Right forelimb (tissue), 1 donor: ENCODE measurements around the gene CDH13.

Source experiments
- DNase-seq: peaks from one replicate; pipeline ENCODE4 v3.0.0-alpha.2; 2018

CDH13 gene

DNA sequence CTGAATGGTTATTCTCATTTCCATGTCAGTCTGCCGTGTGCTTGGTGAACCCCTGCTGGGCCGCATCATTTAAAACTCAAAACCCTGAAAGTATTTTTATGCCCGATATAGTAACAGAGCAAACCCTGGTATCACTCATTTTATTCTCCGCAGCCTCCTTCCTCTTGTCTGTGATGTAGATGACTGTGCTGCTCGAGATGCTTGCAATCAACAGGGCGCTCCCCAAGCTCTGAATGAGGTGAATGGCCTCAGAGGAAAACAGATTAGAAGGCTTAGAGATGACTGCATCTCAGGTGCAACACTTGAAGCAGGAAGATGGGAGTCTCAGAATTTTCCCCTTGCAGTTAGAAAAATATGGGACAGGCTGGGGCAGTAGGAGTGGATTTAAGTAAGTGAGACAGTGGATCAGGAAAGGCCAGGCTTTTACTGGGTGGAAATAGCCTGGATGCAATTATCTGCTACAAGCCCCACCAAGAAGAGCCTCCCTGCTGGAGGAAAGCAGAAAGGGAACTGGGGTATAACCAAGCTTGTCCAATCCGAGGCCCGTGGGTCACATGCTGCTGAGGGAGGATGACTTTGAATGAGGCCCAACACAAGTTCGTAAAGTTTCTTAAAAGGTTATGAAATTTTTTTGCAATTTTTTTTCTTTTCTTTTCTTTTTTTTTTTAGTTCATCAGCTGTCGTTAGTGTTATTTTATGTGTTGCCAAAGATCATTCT is 166.9 kb downstream of the CDH13 start:
- DNase-seq = no peak

- DNase-seq = no peak
Measured at GRCh38 chr16:82796047-82796446, 169.3 kb downstream of the CDH13 start.

- no peak for DNase-seq
Measured at GRCh38 chr16:82801361-82801760, 174.6 kb downstream of the CDH13 start.

- no peak for DNase-seq
Measured at GRCh38 chr16:82805866-82806265, 179.1 kb downstream of the CDH13 start.

DNA sequence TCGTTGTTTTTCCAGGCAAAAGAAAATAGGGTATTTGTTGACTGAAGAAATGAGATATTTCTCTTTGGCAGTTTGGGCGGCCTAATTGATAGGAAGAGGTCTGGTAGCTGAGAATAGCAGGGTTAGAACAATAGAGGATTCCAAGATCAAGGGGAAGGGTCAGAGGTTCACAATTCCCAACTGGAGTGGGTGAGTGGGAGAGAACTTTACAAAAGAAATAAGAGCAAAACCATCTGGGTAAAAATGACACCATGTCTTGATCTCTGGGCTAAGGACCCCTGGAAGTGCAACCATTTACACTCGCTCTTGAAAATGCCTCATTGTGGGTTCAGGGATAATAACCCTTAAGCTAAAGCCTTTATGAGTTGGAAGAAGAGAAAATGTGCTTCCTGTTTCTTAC is 180.5 kb downstream of the CDH13 start:
- no peak for DNase-seq

- no peak for DNase-seq
Measured at GRCh38 chr16:82808036-82808435, 181.3 kb downstream of the CDH13 start.

DNA sequence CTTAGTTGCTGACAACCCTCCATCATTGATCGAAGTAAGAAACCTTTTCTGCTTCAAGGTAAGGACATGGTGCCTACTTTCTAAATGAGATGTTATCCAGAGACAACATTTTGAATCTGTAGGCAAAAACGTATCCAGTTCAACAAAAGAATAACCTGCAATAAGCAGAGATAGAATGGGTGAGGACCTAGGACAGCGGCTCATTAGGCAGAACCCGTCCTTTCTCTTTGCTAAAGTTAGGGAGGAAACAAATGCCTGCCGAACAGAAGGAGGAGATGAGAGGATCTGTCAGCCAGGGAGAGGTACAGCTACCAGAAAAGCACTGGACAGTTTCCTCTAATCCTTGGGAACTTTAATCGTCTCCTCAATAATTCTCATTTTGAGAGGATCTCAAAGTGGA is 183.3 kb downstream of the CDH13 start:
- DNase-seq = no peak

GRCh38 chr16:82814059-82814458 is 187.3 kb downstream of the CDH13 start:
- DNase-seq = no peak

DNA sequence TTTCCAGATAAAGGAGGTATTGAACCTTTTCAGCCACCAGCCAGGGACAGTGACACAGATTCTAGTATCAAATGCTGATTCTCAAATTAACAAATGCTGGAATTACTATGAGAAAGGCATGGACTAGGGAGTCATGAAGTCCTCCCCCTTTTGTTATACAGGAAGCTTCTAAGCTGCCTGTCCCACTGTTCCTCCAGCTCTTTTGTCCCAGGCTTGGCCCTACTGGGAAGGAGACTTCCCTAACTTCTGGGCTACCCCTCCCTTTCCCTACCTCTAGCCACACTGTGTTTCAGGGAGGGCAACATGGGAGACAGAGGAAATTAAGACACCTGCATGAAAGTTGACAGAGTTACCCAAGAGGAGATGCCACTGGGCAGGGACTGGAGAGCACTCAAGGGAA is 192.5 kb downstream of the CDH13 start:
- no peak for DNase-seq

- no peak for DNase-seq
Measured at GRCh38 chr16:82820855-82821254, 194.1 kb downstream of the CDH13 start.

GRCh38 chr16:82824408-82824807 is 197.6 kb downstream of the CDH13 start:
- DNase-seq = no peak

DNA sequence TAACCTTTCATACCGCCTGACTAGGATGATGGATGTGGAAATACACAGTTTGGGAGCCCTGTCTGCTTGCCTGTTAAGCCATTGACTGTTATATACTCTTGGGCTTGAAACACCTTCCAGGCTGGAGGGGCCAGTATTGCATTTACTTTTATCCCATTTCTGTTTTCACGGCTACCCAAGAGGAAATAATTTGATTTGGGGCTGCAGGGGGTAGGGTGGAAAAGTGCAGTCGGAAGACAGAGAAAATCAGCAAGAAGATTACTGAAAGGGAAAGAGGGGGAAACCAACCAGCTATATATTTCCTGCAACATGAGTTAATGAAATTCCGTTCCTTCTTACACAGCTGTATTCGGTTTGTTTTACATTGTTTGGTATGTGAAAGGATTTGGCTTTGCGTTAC is 202.5 kb downstream of the CDH13 start:
- DNase-seq = no peak

DNA sequence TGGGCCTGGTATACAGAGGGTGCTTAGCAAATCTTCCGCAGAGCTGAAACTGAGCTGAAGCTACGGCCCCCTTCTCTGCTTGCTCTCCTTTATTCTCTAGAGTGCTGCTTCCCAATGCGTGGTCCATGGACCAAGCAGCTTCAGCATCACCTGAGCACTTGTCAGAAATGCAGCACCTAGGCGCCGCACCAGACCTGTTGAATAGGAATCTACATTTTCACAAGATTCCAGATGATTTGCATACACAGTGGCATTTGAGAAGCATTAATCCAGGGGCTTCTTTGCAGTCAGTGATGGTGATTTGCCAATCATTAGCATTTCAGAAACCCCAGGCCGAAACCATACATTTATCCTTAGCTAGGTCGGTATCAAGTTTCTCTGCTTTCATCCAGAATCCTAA is 204.2 kb downstream of the CDH13 start:
- DNase-seq = no peak

DNA sequence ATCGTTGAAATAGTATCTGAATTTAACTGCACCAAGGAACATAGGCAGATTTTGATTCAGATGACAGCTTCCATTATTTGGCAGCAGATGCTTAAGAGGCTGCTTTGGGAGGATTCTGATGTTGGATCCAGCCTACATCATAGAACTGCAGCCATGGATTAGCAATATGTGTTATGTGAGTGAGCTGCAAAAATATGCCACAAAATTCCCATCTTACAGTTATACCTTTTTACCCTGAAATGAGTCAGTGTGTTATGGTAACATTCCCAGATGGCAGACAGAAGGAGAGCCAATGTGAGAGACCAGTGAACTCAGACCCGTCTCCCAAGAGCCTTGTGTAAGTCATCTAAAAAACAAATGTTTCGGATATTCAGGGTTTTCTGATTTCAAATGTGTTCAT is 206.1 kb downstream of the CDH13 start:
- DNase-seq = no peak

- DNase-seq = no peak
Measured at GRCh38 chr16:82833378-82833993, 206.7 kb downstream of the CDH13 start.

DNA sequence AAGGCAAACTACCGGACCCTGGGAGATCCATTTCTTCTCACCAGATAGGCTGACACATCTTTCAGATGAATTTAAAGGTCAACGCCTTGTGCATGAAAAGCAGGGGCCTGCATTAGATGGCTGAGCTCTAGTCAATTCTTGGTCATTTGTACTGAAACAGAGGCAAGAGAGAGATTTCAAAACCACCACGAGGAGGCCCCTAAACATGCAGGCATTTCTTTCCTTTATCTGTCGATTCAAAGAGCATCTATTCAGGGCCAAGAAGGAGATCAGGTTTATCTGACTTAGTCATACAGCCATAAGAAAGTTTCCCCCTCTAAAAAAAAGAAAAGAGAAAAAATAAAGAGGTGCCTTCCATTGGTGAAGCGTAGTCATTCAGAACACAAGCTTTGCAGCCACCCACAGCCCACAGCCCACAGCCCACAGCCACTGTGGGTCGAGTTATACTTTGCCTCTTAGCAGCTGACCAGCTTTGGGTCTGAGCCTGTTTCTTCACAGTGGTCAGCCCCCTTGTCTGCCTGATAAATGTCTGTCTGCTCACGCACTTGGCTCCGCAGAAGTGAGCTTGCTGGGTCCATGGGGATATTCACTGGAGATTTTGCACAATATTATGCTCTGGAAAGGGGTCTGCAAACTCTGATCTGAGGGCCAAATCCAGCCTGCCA is 207.5 kb downstream of the CDH13 start:
- no peak for DNase-seq

- DNase-seq = no peak
Measured at GRCh38 chr16:82835487-82836155, 208.9 kb downstream of the CDH13 start.

DNA sequence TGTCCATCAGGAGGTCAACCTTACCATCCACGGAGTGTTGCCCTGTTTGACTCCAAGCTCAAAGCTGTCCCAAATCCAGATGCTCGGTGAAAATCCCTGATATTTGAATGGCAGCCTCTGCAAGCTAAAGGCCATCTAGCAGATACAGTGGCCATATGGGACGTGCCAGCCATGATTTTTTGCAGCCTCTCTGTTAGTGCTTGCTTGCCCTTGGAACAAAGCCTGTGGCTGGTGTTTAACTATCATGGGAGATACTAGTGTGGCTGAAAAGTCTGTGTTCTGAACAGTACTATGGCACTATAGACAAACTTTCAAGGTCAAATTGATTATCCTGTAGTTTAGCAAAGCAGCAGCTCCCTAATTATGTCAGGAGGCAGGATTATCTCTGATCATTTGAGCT is 214.3 kb downstream of the CDH13 start:
- DNase-seq = no peak

DNA sequence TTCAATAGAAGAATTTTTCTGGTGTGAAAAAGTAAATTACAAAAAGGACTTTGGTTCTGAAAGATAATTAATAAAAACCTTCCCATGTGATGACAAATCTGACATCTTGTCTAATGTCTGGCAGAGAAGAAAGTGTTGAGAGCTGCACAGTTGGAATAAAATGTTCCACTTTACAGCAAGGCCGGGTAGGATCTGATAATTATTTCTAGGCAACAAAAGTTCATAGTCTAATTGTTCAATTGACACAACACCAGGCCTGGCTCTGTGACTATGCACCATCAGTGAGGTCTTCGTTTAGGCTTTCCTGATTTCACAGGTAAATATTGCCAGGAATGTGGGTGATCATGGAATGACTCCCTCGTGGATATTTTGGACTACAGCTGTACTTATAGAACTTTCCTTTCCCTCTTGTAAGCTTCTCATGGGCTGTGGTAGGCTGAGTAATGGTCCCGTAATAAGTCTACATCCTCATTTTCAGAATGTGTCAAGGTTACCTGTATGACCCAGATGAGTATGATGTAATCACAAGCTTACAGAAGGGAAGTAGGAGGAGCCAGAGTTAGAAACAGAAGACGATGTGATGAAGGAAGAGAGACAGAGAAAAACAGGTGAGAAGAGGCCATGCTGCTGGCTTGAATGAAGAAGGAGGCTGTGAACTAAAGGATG is 217.0 kb downstream of the CDH13 start:
- no peak for DNase-seq

DNA sequence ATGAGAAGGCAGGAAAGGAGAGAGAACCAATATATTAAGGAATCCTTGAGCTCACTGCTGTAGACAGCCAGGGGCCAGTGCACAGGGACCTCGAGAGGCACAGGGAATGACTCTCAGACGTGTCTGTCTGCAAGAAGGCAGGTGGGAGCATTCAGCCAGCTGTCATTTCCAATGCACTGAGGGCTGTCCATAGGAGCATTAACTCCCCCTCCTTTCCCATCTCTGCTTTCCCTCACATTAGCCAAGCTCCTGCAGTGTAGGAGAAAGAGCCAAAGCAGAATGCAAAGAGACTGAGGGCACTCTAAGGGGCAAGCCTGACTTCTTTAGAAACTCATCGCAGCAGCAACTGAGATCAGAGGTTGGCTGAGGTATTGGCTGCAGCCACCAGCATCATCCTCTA is 218.3 kb downstream of the CDH13 start:
- DNase-seq = no peak

- DNase-seq = no peak
Measured at GRCh38 chr16:82846806-82847205, 220.0 kb downstream of the CDH13 start.

DNA sequence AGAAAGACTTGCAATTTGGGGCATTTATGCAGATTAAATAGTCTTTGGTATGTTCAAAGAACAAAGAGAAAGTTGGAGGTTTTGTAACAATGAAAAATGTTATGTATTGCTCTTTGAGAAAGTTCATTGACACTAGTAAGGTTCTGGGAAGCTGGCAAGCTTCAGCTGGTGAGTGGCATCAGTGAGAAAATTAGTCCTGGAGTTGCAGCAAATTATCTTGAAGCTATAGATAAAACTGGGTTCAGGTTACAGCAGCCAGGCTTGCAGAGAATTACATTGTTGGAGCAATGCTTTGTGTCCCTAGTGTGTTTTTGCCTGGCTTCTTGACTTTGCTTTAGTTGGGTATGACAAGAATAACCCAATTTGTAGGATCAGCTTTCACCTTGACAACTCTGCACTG is 221.2 kb downstream of the CDH13 start:
- no peak for DNase-seq

- DNase-seq = no peak
Measured at GRCh38 chr16:82852388-82853008, 225.7 kb downstream of the CDH13 start.
